Panc1 (cell line): ENCODE results near the gene STARD13. TPM values are rescaled to one million over a fixed set of nuclear protein-coding genes. Genes with fewer than 3 reads are reported as not detected.

Source experiments
- ATAC-seq: fragments of 200-7000 bp; cut with Tn5 transposase; 2 replicates; pipeline ENCODE4 v1.9.1; 2020; ENCODE audit warnings: mild to moderate bottlenecking, moderate library complexity
- BruUV-seq: library from RNA; stranded (reverse); fragments of 400-500 nt; replicated peaks from 2 replicates; lab custom pipeline; 2021; lab: Mats Ljungman, UMichigan
- CTCF ChIA-PET: fragments of 300-600 bp; sonication (Branson Sonifier 250); formaldehyde crosslinking; loops from one replicate; lab custom pipeline; 2022; ENCODE audit warnings: antibody characterized with exemption; lab: Charles Lee
- POLR2A ChIA-PET: fragments of 300-600 bp; sonication (Branson Sonifier 250); formaldehyde crosslinking; loops from one replicate; lab custom pipeline; 2022; ENCODE audit warnings: antibody characterized with exemption; lab: Charles Lee
- DNase-seq: peaks from one replicate; pipeline ENCODE4 v3.0.0-alpha.2; 2010; ENCODE audit warnings: low read depth, low spot score
- H3K27ac ChIP-seq: 2 replicates; pipeline ENCODE4 v1.5.1; 2011; ENCODE audit warnings: mild to moderate bottlenecking, low read length, inconsistent platforms
- H3K27me3 ChIP-seq: fragments of 200-500 bp; sonication (Bioruptor generic); 2 replicates; pipeline ENCODE4 v1.6.0; 2014; ENCODE audit warnings: low read length, inconsistent platforms; ENCODE audit not compliant: control insufficient read depth, insufficient read depth
- H3K36me3 ChIP-seq: fragments of 200-500 bp; sonication (Bioruptor generic); 2 replicates; pipeline ENCODE4 v1.5.1; 2014; ENCODE audit warnings: inconsistent platforms, mild to moderate bottlenecking, low read length, moderate library complexity; ENCODE audit not compliant: control insufficient read depth, insufficient read depth
- H3K4me1 ChIP-seq: 2 replicates; pipeline ENCODE4 v1.5.1; 2011; ENCODE audit warnings: inconsistent platforms, mild to moderate bottlenecking, low read length, moderate library complexity; ENCODE audit not compliant: control insufficient read depth, insufficient read depth
- H3K4me3 ChIP-seq, 2 experiments: 2 replicates each; pipeline ENCODE4 v1.5.1; 2011 to 2012; ENCODE audit warnings: low read depth in 2 of 2, low read length in 2 of 2, mild to moderate bottlenecking in 2 of 2, inconsistent platforms in 1 of 2, moderate library complexity in 1 of 2
- H3K9me3 ChIP-seq: fragments of 200-500 bp; sonication (Bioruptor generic); 2 replicates; pipeline ENCODE4 v1.5.1; 2014; ENCODE audit warnings: low read depth, mild to moderate bottlenecking, inconsistent platforms, low read length, moderate library complexity; ENCODE audit not compliant: control insufficient read depth, insufficient read depth
- CTCF ChIP-seq: fragments of 450-650 bp; IDR thresholded peaks from 2 replicates; pipeline ENCODE4 v1.5.1; 2017; ENCODE audit warnings: mild to moderate bottlenecking
- POLR2AphosphoS5 ChIP-seq: IDR thresholded peaks from 2 replicates; pipeline ENCODE4 v1.6.1; 2012; ENCODE audit warnings: mild to moderate bottlenecking, low read depth, low read length, moderate library complexity
- REST ChIP-seq, 2 experiments: IDR thresholded peaks; 2 replicates each; pipeline ENCODE4 v1.6.1; 2011 to 2012; ENCODE audit warnings: low read depth in 2 of 2, control low read depth in 1 of 2, low read length in 1 of 2, mild to moderate bottlenecking in 1 of 2, moderate library complexity in 1 of 2; ENCODE audit not compliant: insufficient read depth in 1 of 2
- SIN3A ChIP-seq: IDR thresholded peaks from 2 replicates; pipeline ENCODE4 v1.6.1; 2012; ENCODE audit warnings: low read depth, mild to moderate bottlenecking, low read length, moderate library complexity, borderline replicate concordance; ENCODE audit not compliant: insufficient read depth
- TCF7L2 ChIP-seq: IDR thresholded peaks from 2 replicates; pipeline ENCODE4 v1.6.1; 2011; ENCODE audit warnings: mild to moderate bottlenecking, low read depth, low read length, inconsistent platforms
- in situ Hi-C: cut with HindIII; loops from 2 replicates; pipeline ENCODE4 v1.10.0; 2016; ENCODE audit warnings: low sequenced_read_pairs, low pct_unique_long_range_greater_than_20kb
- intact Hi-C: fragments of 100-400 bp; cut with micrococcal nuclease; formaldehyde crosslinking; loops from one replicate; pipeline ENCODE4 v1.10.0; 2022; ENCODE audit not compliant: unreplicated experiment
- total RNA-seq: library from RNA; stranded (reverse); gene quantifications from one replicate; pipeline ENCODE4 v1.2.1, GENCODE V29; 2021; ENCODE audit not compliant: unreplicated experiment

The STARD13 gene
- total RNA-seq, 1 experiment from 2014 or later: 6.5 TPM

- H3K27me3 ChIP-seq: no peaks in the 10 kb centered on the region
- no peak for TF ChIP-seq TCF7L2
- no peak for TF ChIP-seq CTCF
- no peak for TF ChIP-seq POLR2AphosphoS5
- TF ChIP-seq REST (IDR thresholded peaks at IDR 0.05; ENCODE audit: insufficient read depth in 1 of 2, low read depth in 2 of 2, low read length in 1 of 2): no peak
- TF ChIP-seq SIN3A: no peak
- no peaks in the 10 kb centered on the region for H3K4me1 ChIP-seq
- no TSS peak for BruUV-seq
- H3K4me3 ChIP-seq: no peak overlapping the region
- ChIA-PET CTCF (no interaction called here), POLR2A (no interaction called here)
- H3K36me3 ChIP-seq: no peaks in the 10 kb centered on the region
- intact Hi-C loops: no loop called here
- no peak overlapping the region for H3K27ac ChIP-seq
- in situ Hi-C loops: no loop called here
- no peak for ATAC-seq
- DNase-seq: no peak
- H3K9me3 ChIP-seq: no peaks in the 10 kb centered on the region
Measured at GRCh38 chr13:33202644-33203169, 82.8 kb downstream of the STARD13 start.

- ChIA-PET CTCF (no interaction called here), POLR2A (no interaction called here)
- Histone ChIP-seq H3K36me3 (no peaks in the 10 kb centered on the region), H3K9me3 (no peaks in the 10 kb centered on the region), H3K4me1 (no peaks in the 10 kb centered on the region), H3K4me3 (no peak overlapping the region), H3K27me3 (no peaks in the 10 kb centered on the region), H3K27ac (no peak overlapping the region)
- TF ChIP-seq TCF7L2 (no peak), REST (IDR thresholded peaks at IDR 0.05; ENCODE audit: insufficient read depth in 1 of 2, low read depth in 2 of 2, low read length in 1 of 2) (no peak), POLR2AphosphoS5 (no peak), SIN3A (no peak), CTCF (no peak)
- in situ Hi-C loops (no loop called here), intact Hi-C loops (no loop called here)
- no peak for DNase-seq
- no TSS peak for BruUV-seq
- ATAC-seq: no peak
Measured at GRCh38 chr13:33201659-33202058, 83.9 kb downstream of the STARD13 start.
